Upper lobe of left lung (tissue), 6 donors: ENCODE results near the gene ABAT. TPM values are rescaled to one million over a fixed set of nuclear protein-coding genes. Genes with fewer than 3 reads are reported as not detected.

Experiments used
- ATAC-seq, 2 donors: fragments of 200-7000 bp; cut with Tn5 transposase; one replicate each; pipeline ENCODE4 v1.9.1; 2022; ENCODE audit warnings: mild to moderate bottlenecking in 2 of 2, moderate library complexity in 2 of 2; ENCODE audit not compliant: low FRiP score in 2 of 2
- DNase-seq, 2 donors: peaks; one replicate each; pipeline ENCODE4 v3.0.0-alpha.2; 2019 to 2020
- H3K27ac ChIP-seq, 4 donors: fragments of 200-600 bp; sonication (generic); one replicate each; pipeline ENCODE4 v1.5.1; 2016 to 2019
- H3K27me3 ChIP-seq, 4 donors: fragments of 200-600 bp; sonication (generic); one replicate each; pipeline ENCODE4 v1.5.1; 2017 to 2019
- H3K36me3 ChIP-seq, 4 donors: fragments of 200-600 bp; sonication (generic); one replicate each; pipeline ENCODE4 v1.5.1; 2016 to 2019
- H3K4me1 ChIP-seq, 4 donors: fragments of 200-600 bp; sonication (generic); one replicate each; pipeline ENCODE4 v1.5.1; 2018 to 2019
- H3K4me3 ChIP-seq, 4 donors: fragments of 200-600 bp; sonication (generic); one replicate each; pipeline ENCODE4 v1.5.1; 2017 to 2019; ENCODE audit warnings: mild to moderate bottlenecking in 2 of 4, moderate library complexity in 1 of 4
- H3K9me3 ChIP-seq, 4 donors: fragments of 200-600 bp; sonication (generic); one replicate each; pipeline ENCODE4 v1.5.1; 2018 to 2019
- CTCF ChIP-seq, 6 experiments: fragments of 450-650 bp in 4 of 6; fragments of 200-600 bp in 2 of 6; sonication (generic) in 2 of 6; IDR thresholded peaks; one replicate each; pipeline ENCODE4 v1.5.1; 2016 to 2019; ENCODE audit warnings: antibody characterized with exemption in 6 of 6
- EP300 ChIP-seq, 4 donors: sonication (generic); formaldehyde crosslinking; IDR thresholded peaks; one replicate each; pipeline ENCODE4 v1.5.1; 2017; ENCODE audit warnings: antibody characterized with exemption in 4 of 4, control low read depth in 2 of 4
- POLR2A ChIP-seq, 4 donors: fragments of 450-650 bp; IDR thresholded peaks; one replicate each; pipeline ENCODE4 v1.5.1; 2016 to 2017; ENCODE audit warnings: antibody characterized with exemption in 4 of 4, mild to moderate bottlenecking in 2 of 4
- POLR2AphosphoS5 ChIP-seq, 2 donors: sonication (generic); formaldehyde crosslinking; IDR thresholded peaks; one replicate each; pipeline ENCODE4 v1.5.1; 2017; ENCODE audit warnings: antibody characterized with exemption in 2 of 2
- WGBS, 2 donors: methylation state at CpG; one replicate each; pipeline ENCODE4 v1.1.5; 2017 to 2018; 5-methylcytosine and 5-hydroxymethylcytosine counted together
- total RNA-seq, 6 donors: library from RNA; depleted of rRNA in 4 of 6; stranded (reverse); fragments of >200 nt in 4 of 6; gene quantifications; one replicate each; pipeline versions ENCODE4 v1.1.0 to v1.2.1, GENCODE V29; 2016 to 2021
- donor health status: DM: no; HTN: no; CAD: no; lungs with moderate emphysema.
- donor health status: DM: no; HTN: yes; CAD: no; lungs with severe emphysema.

Gene ABAT
- total RNA-seq, 6 donors from 2014 or later, result 4.7 to 22.0 (median 9.1) TPM

- ATAC-seq (no peak), DNase-seq (no peak)
- WGBS, 2 donors, result 89 to 90% methylated on average over 6 of the region's 6 CpGs
- Histone ChIP-seq H3K9me3 (peaks cover 0 to 8% (median 4%) of the 10 kb centered on the region in 4 donors), H3K4me3 (no peak overlapping the region), H3K27ac (no peak overlapping the region), H3K36me3 (no peaks in the 10 kb centered on the region), H3K4me1 (no peaks in the 10 kb centered on the region), H3K27me3 (no peaks in the 10 kb centered on the region)
- no peak for TF ChIP-seq CTCF (IDR thresholded peaks at IDR 0.05)
- no peak for TF ChIP-seq POLR2AphosphoS5 (IDR thresholded peaks at IDR 0.05)
- TF ChIP-seq POLR2A (IDR thresholded peaks at IDR 0.05), result no peak
- TF ChIP-seq EP300 (IDR thresholded peaks at IDR 0.05), result no peak
These were observed 41.6 kb downstream of the ABAT start for GRCh38 chr16:8716052-8716451.

- H3K27me3 ChIP-seq, result no peaks in the 10 kb centered on the region
- TF ChIP-seq CTCF (IDR thresholded peaks at IDR 0.05) (no peak), EP300 (IDR thresholded peaks at IDR 0.05) (no peak), POLR2AphosphoS5 (IDR thresholded peaks at IDR 0.05) (no peak), POLR2A (IDR thresholded peaks at IDR 0.05) (no peak)
- ATAC-seq (no peak), DNase-seq (no peak)
- no peaks in the 10 kb centered on the region for H3K4me1 ChIP-seq
- H3K27ac ChIP-seq, result no peak overlapping the region
- no peak overlapping the region for H3K4me3 ChIP-seq
- 86 to 88% methylated on average over 10 of the region's 10 CpGs for WGBS, 2 donors
- peaks cover 0 to 8% (median 4%) of the 10 kb centered on the region in 4 donors for H3K9me3 ChIP-seq
- H3K36me3 ChIP-seq, result no peaks in the 10 kb centered on the region
These were observed 42.2 kb downstream of the ABAT start for GRCh38 chr16:8716592-8716991.

DNA sequence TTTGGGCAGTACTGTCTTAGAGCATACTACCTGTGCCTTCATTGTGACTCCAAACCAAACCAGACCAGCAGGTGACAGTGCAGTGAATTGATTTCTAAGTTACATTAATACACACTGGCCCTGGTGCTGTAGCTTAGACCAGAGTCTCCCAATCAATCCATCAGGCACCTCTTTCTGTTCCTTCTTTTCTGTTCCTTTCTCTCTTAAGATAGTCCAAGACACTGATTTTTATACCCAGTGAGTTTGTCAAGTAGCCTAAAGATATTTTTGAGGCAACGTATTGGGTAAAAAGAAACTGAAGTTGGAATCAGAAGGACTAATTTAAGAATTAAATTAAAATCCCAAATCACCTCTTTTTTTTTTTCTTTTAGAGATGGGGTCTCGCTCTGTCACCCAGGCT is 43.1 kb downstream of the ABAT start:
- ATAC-seq, result no peak
- Histone ChIP-seq H3K9me3 (peaks cover 0 to 8% (median 4%) of the 10 kb centered on the region in 4 donors), H3K4me1 (no peaks in the 10 kb centered on the region), H3K4me3 (no peak overlapping the region), H3K36me3 (no peaks in the 10 kb centered on the region), H3K27me3 (no peaks in the 10 kb centered on the region), H3K27ac (no peak overlapping the region)
- WGBS, 2 donors, result 93 to 97% methylated on average over 2 of the region's 2 CpGs
- no peak for DNase-seq
- TF ChIP-seq EP300 (IDR thresholded peaks at IDR 0.05) (no peak), POLR2AphosphoS5 (IDR thresholded peaks at IDR 0.05) (no peak), CTCF (IDR thresholded peaks at IDR 0.05) (no peak), POLR2A (IDR thresholded peaks at IDR 0.05) (no peak)

- DNase-seq, result no peak
- Histone ChIP-seq H3K4me1 (no peaks in the 10 kb centered on the region), H3K27ac (no peak overlapping the region), H3K4me3 (no peak overlapping the region), H3K9me3 (peaks cover 0 to 8% (median 4%) of the 10 kb centered on the region in 4 donors), H3K27me3 (no peaks in the 10 kb centered on the region), H3K36me3 (no peaks in the 10 kb centered on the region)
- TF ChIP-seq EP300 (IDR thresholded peaks at IDR 0.05), result no peak
- TF ChIP-seq CTCF (IDR thresholded peaks at IDR 0.05), result no peak
- TF ChIP-seq POLR2A (IDR thresholded peaks at IDR 0.05), result no peak
- TF ChIP-seq POLR2AphosphoS5 (IDR thresholded peaks at IDR 0.05), result no peak
- no peak for ATAC-seq
- 97 to 100% methylated on average over 5 of the region's 5 CpGs for WGBS, 2 donors
These were observed 43.5 kb downstream of the ABAT start for GRCh38 chr16:8717892-8718415.
